K562 treated with DMSO at 1 percent for 4 hours (cell line): ENCODE measurements around the gene RIOK3. TPM values are rescaled to one million over a fixed set of nuclear protein-coding genes. Genes with fewer than 3 reads are reported as not detected.

Experiments used
- total RNA-seq: library from RNA; unstranded; fragments of 300-600 nt; gene quantifications from 2 replicates; pipeline ENCODE4 v1.2.3, GENCODE V29; 2022; ENCODE audit not compliant: insufficient read depth

RIOK3 gene
- total RNA-seq: 51.7 and 53.0 TPM in 2 replicates

GRCh38 chr18:23452728-23453679, at the start of gene RIOK3:
RIOK3 (plus strand) TSS chr18:23453287; CDS start chr18:23453440, 153 bp downstream.

GRCh38 chr18:23503038-23503962, 50.2 kb downstream of the RIOK3 start, which contains the start of gene RMC1:
RMC1 (plus strand) TSS chr18:23503511; CDS start chr18:23503619, 108 bp downstream.

Other genes with a start within 250 kb of the RIOK3 start
- 32.8 and 55.2 TPM in 2 replicates for gene RMC1, start 50.2 kb downstream of the RIOK3 start, total RNA-seq
- 33.3 and 61.3 TPM in 2 replicates for gene NPC1, start 133.2 kb downstream of the RIOK3 start, total RNA-seq
- gene ANKRD29, start 209.6 kb downstream of the RIOK3 start, total RNA-seq: not detected in 2 replicates
- not detected in 2 replicates for gene LAMA3, start 236.2 kb downstream of the RIOK3 start, total RNA-seq